Fibroblast of skin of abdomen (primary cell): Measurements from ENCODE around the gene RNF38.

ENCODE experiments used
- DNase-seq: peaks from one replicate; pipeline ENCODE4 v3.0.0-alpha.2; 2013

RNF38 gene

GRCh38 chr9:36290996-36291395, 109.1 kb downstream of the RNF38 start:
- DNase-seq = no peak

- no peak for DNase-seq
These were observed 110.1 kb downstream of the RNF38 start for GRCh38 chr9:36289836-36290435.

- DNase-seq = no peak
These were observed 112.0 kb downstream of the RNF38 start for GRCh38 chr9:36288070-36288469.
